Hepatocyte (in vitro differentiated cells): ENCODE results near the gene DNAH9.

Experiments
- EZH2 ChIP-seq: fragments of 200-600 bp; sonication (generic); IDR thresholded peaks from 2 replicates; pipeline ENCODE4 v1.6.1; 2016; ENCODE audit warnings: antibody characterized with exemption, mild to moderate bottlenecking, borderline replicate concordance
- TF ChIP-seq, protein P1 (sequence below): fragments of 200-600 bp; sonication (generic); IDR thresholded peaks from 2 replicates; pipeline ENCODE4 v1.5.1; 2016; ENCODE audit warnings: antibody characterized with exemption, mild to moderate bottlenecking; ENCODE audit not compliant: poor library complexity

DNA sequence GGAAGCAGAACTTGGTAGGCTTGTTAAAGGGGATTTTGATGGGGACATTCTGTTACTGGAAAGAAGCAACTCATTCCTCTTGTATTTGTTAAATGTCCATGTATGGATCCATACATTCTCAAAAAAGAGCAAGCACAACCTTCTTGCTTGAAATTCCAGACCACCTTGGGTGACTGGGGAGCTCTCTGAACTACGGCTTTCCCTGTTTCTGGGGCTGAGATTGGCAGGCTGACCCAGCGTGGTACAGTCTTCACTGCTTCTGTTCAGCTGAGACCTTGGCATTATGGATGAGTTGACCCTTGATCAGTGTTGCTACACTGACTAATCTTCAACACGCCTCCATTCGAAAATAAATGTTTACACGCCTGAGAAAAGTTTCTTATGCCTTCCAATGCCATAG lies 38.5 kb downstream of the DNAH9 start:
- TF ChIP-seq, protein P1, sequence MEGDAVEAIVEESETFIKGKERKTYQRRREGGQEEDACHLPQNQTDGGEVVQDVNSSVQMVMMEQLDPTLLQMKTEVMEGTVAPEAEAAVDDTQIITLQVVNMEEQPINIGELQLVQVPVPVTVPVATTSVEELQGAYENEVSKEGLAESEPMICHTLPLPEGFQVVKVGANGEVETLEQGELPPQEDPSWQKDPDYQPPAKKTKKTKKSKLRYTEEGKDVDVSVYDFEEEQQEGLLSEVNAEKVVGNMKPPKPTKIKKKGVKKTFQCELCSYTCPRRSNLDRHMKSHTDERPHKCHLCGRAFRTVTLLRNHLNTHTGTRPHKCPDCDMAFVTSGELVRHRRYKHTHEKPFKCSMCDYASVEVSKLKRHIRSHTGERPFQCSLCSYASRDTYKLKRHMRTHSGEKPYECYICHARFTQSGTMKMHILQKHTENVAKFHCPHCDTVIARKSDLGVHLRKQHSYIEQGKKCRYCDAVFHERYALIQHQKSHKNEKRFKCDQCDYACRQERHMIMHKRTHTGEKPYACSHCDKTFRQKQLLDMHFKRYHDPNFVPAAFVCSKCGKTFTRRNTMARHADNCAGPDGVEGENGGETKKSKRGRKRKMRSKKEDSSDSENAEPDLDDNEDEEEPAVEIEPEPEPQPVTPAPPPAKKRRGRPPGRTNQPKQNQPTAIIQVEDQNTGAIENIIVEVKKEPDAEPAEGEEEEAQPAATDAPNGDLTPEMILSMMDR, result no peak
- no peak for TF ChIP-seq EZH2
